GM10248 (cell line): Measurements from ENCODE around the gene CTAG1A.

Source experiments
- CTCF ChIA-PET: fragments of 300-600 bp; sonication (Branson Sonifier 250); formaldehyde crosslinking; extraction: SDS; loops from one replicate; lab custom pipeline; 2021; ENCODE audit warnings: antibody characterized with exemption; lab: Yijun Ruan, JAX
- POLR2A ChIA-PET: fragments of 350-650 bp; sonication (Branson Sonifier 250); formaldehyde crosslinking; extraction: SDS; loops from one replicate; lab custom pipeline; 2020; ENCODE audit warnings: antibody characterized with exemption; lab: Yijun Ruan, JAX
- DNase-seq: peaks from one replicate; pipeline ENCODE4 v3.0.0; 2012; ENCODE audit errors: extremely low spot score
- CTCF ChIP-seq: IDR thresholded peaks from 2 replicates; pipeline ENCODE4 v1.5.1; 2012; ENCODE audit warnings: mild to moderate bottlenecking, low read depth; ENCODE audit errors: extremely low read depth, missing control alignments, control extremely low read depth

The CTAG1A gene

GRCh38 chrX:154593201-154593600 lies 8.3 kb downstream of the CTAG1A start:
- ChIA-PET CTCF (no interaction called here), POLR2A (no interaction called here)
- no peak for DNase-seq
- no peak for TF ChIP-seq CTCF

- no peak for DNase-seq
- ChIA-PET POLR2A (no interaction called here), CTCF (no interaction called here)
- TF ChIP-seq CTCF, result no peak
These were observed 9.6 kb downstream of the CTAG1A start for GRCh38 chrX:154594491-154594890.

GRCh38 chrX:154595559-154596249 lies 10.8 kb downstream of the CTAG1A start:
- POLR2A ChIA-PET, result no interaction called here
- CTCF ChIA-PET, result no interaction called here
- TF ChIP-seq CTCF, result no peak
- DNase-seq, result no peak

GRCh38 chrX:154596290-154596929 lies 11.5 kb downstream of the CTAG1A start:
- ChIA-PET CTCF (no interaction called here), POLR2A (no interaction called here)
- peak; percentile 2 for DNase-seq
- no peak for TF ChIP-seq CTCF

- CTCF ChIA-PET, result no interaction called here
- TF ChIP-seq CTCF, result no peak
- DNase-seq, result no peak
- POLR2A ChIA-PET, result no interaction called here
These were observed 12.3 kb downstream of the CTAG1A start for GRCh38 chrX:154597221-154597620.

- CTCF ChIA-PET, result no interaction called here
- no peak for DNase-seq
- no peak for TF ChIP-seq CTCF
- POLR2A ChIA-PET, result no interaction called here
These were observed 13.7 kb downstream of the CTAG1A start for GRCh38 chrX:154598656-154599055.
